Esophagus muscularis mucosa (tissue), 4 donors: Measurements from ENCODE around the gene SLC12A8. TPM values are rescaled to one million over a fixed set of nuclear protein-coding genes. Genes with fewer than 3 reads are reported as not detected.

ENCODE experiments used
- DNase-seq: peaks from one replicate; pipeline ENCODE4 v3.0.0-alpha.2; 2017; ENCODE audit errors: extremely low spot score
- H3K27ac ChIP-seq, 4 donors: fragments of 200-600 bp; sonication (generic); replicated peaks in 1 of 4; 1 replicate in 3 of 4; 2 replicates in 1 of 4; pipeline ENCODE4 v1.5.1; 2016 to 2019; ENCODE audit warnings: mild to moderate bottlenecking in 1 of 4
- H3K27me3 ChIP-seq, 4 donors: fragments of 200-600 bp; sonication (generic); one replicate each; pipeline versions ENCODE4 v1.5.1 to v1.6.0; 2016 to 2019
- H3K36me3 ChIP-seq, 4 donors: fragments of 200-600 bp; sonication (generic); one replicate each; pipeline ENCODE4 v1.5.1; 2016 to 2019
- H3K4me1 ChIP-seq, 4 donors: fragments of 200-600 bp; sonication (generic); one replicate each; pipeline ENCODE4 v1.5.1; 2016 to 2019
- H3K4me3 ChIP-seq, 4 donors: fragments of 200-600 bp; sonication (generic); 1 replicate in 2 of 4; 2 replicates in 2 of 4; pipeline ENCODE4 v1.5.1; 2016 to 2019; ENCODE audit warnings: mild to moderate bottlenecking in 4 of 4, moderate library complexity in 1 of 4
- H3K9me3 ChIP-seq, 4 donors: fragments of 200-600 bp; sonication (generic); 1 replicate in 3 of 4; 2 replicates in 1 of 4; pipeline ENCODE4 v1.5.1; 2016 to 2019
- CTCF ChIP-seq, 3 experiments: fragments of 200-600 bp in 2 of 3; fragments of 450-650 bp in 1 of 3; sonication (generic) in 2 of 3; IDR thresholded peaks; one replicate each; pipeline ENCODE4 v1.5.1; 2017 to 2019; ENCODE audit warnings: antibody characterized with exemption in 3 of 3, mild to moderate bottlenecking in 2 of 3, moderate library complexity in 1 of 3
- EP300 ChIP-seq: sonication (generic); formaldehyde crosslinking; IDR thresholded peaks from one replicate; pipeline ENCODE4 v1.6.1; 2017; ENCODE audit warnings: antibody characterized with exemption
- POLR2A ChIP-seq: fragments of 450-650 bp; IDR thresholded peaks from one replicate; pipeline ENCODE4 v1.6.1; 2017; ENCODE audit warnings: antibody characterized with exemption, moderate library complexity, mild to moderate bottlenecking, low read depth
- POLR2AphosphoS5 ChIP-seq, 2 donors: sonication (generic); formaldehyde crosslinking; IDR thresholded peaks; one replicate each; pipeline ENCODE4 v1.6.1; 2017; ENCODE audit warnings: antibody characterized with exemption in 2 of 2
- WGBS: methylation state at CpG from one replicate; pipeline ENCODE4 v1.1.5; 2018; 5-methylcytosine and 5-hydroxymethylcytosine counted together
- intact Hi-C: fragments of 100-400 bp; cut with DNase I; formaldehyde crosslinking; loops from one replicate; pipeline ENCODE4 v1.15.1; 2023
- total RNA-seq, 4 donors: library from RNA; depleted of rRNA; stranded (reverse); fragments of >200 nt; gene quantifications; one replicate each; pipeline versions ENCODE4 v1.1.0 to v1.2.1, GENCODE V29; 2016

SLC12A8 gene
- total RNA-seq = 1 to 10 TPM in 2 of 4 donors, under 1 TPM in 1, not detected in 1; 0.46 to 2.9 (median 1.6) TPM

GRCh38 chr3:125212509-125213363 is at the start of gene SLC12A8:
Gene SLC12A8 (minus strand): TSS chr3:125212748. CDS start chr3:125211349, 1,399 bp downstream.
- DNase-seq = no peak
- intact Hi-C loops = no loop called here
- H3K4me3 ChIP-seq = peak within 1 kb of the TSS; percentile 50 to 60 (median 54)
- no peak within 1 kb of the TSS for H3K27ac ChIP-seq
- TF ChIP-seq EP300 (no peak), POLR2AphosphoS5 (IDR thresholded peaks at IDR 0.05) (no peak), CTCF (IDR thresholded peaks at IDR 0.05) (no peak), POLR2A (no peak)
- peaks cover 12 to 19% (median 16%) of the 10 kb centered on the region in 4 donors for H3K4me1 ChIP-seq
- 43% methylated on average over 6 of the region's 55 CpGs for WGBS
- H3K9me3 ChIP-seq = no peaks in the 10 kb centered on the region
- peaks cover 0 to 31% (median 20%) of the 10 kb centered on the region in 4 donors for H3K27me3 ChIP-seq
- H3K36me3 ChIP-seq = no peaks in the 10 kb centered on the region

GRCh38 chr3:125262161-125262560 is 49.6 kb upstream of the SLC12A8 start:
- Histone ChIP-seq H3K27me3 (no peaks in the 10 kb centered on the region), H3K4me3 (no peak overlapping the region), H3K27ac (no peak overlapping the region), H3K9me3 (no peaks in the 10 kb centered on the region), H3K4me1 (no peaks in the 10 kb centered on the region), H3K36me3 (peaks cover 0 to 5% (median under 1%) of the 10 kb centered on the region in 4 donors)
- no peak for DNase-seq
- intact Hi-C loops = no loop called here
- TF ChIP-seq POLR2A (no peak), CTCF (IDR thresholded peaks at IDR 0.05) (no peak), EP300 (no peak), POLR2AphosphoS5 (IDR thresholded peaks at IDR 0.05) (no peak)
- 85% methylated on average over 1 of the region's 1 CpG for WGBS

GRCh38 chr3:125261031-125261430 is 48.5 kb upstream of the SLC12A8 start:
- H3K36me3 ChIP-seq = peaks cover 0 to 5% (median 2%) of the 10 kb centered on the region in 4 donors
- intact Hi-C loops = no loop called here
- H3K4me3 ChIP-seq = no peak overlapping the region
- WGBS = 81% methylated on average over 1 of the region's 1 CpG
- H3K27ac ChIP-seq = no peak overlapping the region
- no peaks in the 10 kb centered on the region for H3K4me1 ChIP-seq
- no peaks in the 10 kb centered on the region for H3K27me3 ChIP-seq
- TF ChIP-seq EP300 (no peak), POLR2AphosphoS5 (IDR thresholded peaks at IDR 0.05) (no peak), POLR2A (no peak), CTCF (IDR thresholded peaks at IDR 0.05) (no peak)
- H3K9me3 ChIP-seq = no peaks in the 10 kb centered on the region
- no peak for DNase-seq

GRCh38 chr3:125260158-125260557 is 47.6 kb upstream of the SLC12A8 start:
- WGBS = 98% methylated on average over 2 of the region's 2 CpGs
- no peak overlapping the region for H3K4me3 ChIP-seq
- H3K9me3 ChIP-seq = no peaks in the 10 kb centered on the region
- DNase-seq = no peak
- peaks cover 0 to 5% (median 2%) of the 10 kb centered on the region in 4 donors for H3K36me3 ChIP-seq
- H3K27ac ChIP-seq = no peak overlapping the region
- H3K4me1 ChIP-seq = no peaks in the 10 kb centered on the region
- no peak for TF ChIP-seq CTCF (IDR thresholded peaks at IDR 0.05)
- no peak for TF ChIP-seq EP300
- TF ChIP-seq POLR2A = no peak
- no peak for TF ChIP-seq POLR2AphosphoS5 (IDR thresholded peaks at IDR 0.05)
- no peaks in the 10 kb centered on the region for H3K27me3 ChIP-seq
- intact Hi-C loops = no loop called here
